NK-92 (cell line): ENCODE results near the gene IGF1R.

Experiments
- DNase-seq: peaks from one replicate; lab custom pipeline; 2025; ENCODE audit not compliant: unreplicated experiment; lab: John Stamatoyannopoulos, UW

IGF1R gene

GRCh38 chr15:98743177-98743576 lies 94.8 kb downstream of the IGF1R start:
- no peak for DNase-seq

- DNase-seq = no peak
Measured at GRCh38 chr15:98744506-98744905, 96.2 kb downstream of the IGF1R start.

GRCh38 chr15:98745179-98745578 lies 96.8 kb downstream of the IGF1R start:
- DNase-seq = no peak

DNA sequence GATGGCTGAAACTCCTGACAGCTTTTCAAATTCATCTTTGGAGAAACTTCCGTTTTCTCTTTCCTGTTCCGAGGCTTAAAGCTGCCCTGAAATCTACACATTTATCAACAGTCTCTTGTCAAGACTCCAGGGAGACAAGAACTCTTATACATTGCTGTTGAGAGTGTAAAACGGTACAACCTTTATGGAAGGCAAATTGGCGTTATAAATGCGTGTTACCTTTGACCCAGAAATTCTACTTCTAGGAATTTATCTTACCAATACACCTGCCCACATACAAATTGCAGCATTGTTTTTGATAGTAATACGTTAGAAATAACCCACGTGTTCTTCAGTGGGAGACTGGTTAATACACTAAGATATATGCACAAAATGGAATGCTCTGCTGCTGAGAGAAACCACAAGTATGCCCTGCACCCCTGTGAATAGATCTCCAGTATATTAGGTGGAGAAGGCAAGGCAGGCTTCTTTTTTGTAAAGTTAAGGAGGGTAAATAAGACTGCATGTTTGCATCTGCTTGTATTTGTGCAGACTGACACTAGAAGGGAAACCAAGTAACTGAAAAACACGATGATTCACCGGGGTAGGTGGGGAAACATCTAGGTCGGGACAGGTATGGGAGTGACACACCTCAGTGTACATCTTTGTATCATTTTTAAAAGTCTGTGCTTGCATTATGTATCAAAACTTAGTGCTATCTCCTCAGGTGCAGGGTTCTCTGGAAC lies 97.5 kb downstream of the IGF1R start:
- no peak for DNase-seq

- DNase-seq = no peak
Measured at GRCh38 chr15:98746375-98747155, 98.2 kb downstream of the IGF1R start.

DNA sequence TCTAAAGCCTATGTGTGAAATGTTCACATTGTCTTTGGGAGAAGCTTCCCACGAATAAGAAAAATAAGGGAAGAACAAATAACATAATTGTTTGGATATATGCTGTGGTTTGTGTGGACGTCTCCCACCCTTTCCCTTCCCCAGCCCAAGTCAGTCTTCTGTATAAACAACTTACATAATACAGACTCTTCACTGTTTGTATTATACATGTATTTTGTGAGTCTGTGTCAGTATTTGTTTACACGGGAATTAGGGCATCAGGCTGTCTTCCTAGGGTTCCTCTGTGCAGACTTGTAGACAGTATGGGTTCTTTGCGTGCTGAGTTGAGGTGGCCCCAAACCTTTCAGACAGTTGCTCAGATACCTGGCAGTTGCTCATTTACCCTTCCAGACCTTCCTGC lies 103.4 kb downstream of the IGF1R start:
- no peak for DNase-seq

GRCh38 chr15:98753726-98754656 lies 105.7 kb downstream of the IGF1R start:
- DNase-seq = no peak

- no peak for DNase-seq
Measured at GRCh38 chr15:98754657-98755022, 106.3 kb downstream of the IGF1R start.

- no peak for DNase-seq
Measured at GRCh38 chr15:98755138-98755537, 106.8 kb downstream of the IGF1R start.

DNA sequence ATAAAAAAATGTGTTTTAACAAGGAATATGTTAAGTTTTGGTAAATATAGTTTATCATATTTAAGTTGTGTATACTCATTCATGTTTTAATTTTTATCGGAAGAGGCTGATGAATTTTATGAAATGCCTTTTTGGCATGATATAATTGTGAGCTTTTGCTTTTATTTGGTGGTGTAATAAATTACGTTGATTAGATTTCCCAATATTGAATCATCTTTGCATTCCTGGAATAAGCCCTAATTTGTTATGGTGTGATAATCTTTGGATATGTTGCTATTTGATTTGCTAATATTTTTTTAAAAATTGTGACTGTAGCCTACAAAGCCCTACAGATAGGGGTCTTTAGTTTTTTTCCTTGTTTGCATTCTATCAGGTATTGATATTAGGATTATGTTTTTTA lies 107.4 kb downstream of the IGF1R start:
- DNase-seq = no peak

GRCh38 chr15:98758224-98758623 lies 109.9 kb downstream of the IGF1R start:
- no peak for DNase-seq

- no peak for DNase-seq
Measured at GRCh38 chr15:98759277-98759676, 110.9 kb downstream of the IGF1R start.

- no peak for DNase-seq
Measured at GRCh38 chr15:98760112-98760826, 111.9 kb downstream of the IGF1R start.

- no peak for DNase-seq
Measured at GRCh38 chr15:98760975-98761374, 112.6 kb downstream of the IGF1R start.

DNA sequence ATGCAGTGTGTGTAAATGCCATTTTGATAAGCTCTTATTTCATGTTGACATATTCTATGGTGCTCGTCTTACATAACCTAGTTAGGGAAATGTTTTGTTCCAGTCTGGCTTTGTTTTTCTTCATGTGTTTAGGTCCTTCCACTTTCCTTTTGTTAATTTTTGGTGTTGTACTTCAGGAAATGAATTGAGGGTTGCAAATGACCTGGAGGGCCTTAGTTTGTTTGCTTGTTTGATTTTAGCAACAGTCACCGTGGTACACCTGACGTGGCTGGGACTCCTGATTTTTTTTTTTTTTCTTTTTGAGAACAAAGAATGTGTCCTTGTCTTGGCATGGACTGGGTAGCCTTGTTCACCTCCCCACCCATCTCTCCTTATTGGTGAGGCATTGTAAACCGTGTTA lies 114.8 kb downstream of the IGF1R start:
- no peak for DNase-seq

- no peak for DNase-seq
Measured at GRCh38 chr15:98764291-98764690, 116.0 kb downstream of the IGF1R start.

DNA sequence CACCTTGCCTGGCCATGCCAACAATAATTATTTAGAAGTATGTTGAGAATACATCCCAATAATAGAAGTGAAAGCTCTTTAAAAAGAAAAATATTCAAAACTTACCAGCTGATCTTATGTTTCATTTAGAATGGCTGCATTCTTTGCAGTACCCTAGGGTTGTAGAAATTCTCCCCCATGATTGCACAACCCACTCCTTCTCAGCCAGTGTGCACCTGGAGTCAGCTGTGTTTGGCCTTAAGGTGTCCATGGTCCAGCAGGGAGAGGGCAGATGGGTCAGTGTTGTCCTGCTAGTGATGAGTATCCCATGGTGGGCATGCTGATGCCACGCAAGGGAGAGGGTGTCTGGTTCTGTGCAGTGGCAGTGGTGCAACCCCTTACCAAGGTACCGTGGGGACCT lies 117.3 kb downstream of the IGF1R start:
- DNase-seq = no peak

DNA sequence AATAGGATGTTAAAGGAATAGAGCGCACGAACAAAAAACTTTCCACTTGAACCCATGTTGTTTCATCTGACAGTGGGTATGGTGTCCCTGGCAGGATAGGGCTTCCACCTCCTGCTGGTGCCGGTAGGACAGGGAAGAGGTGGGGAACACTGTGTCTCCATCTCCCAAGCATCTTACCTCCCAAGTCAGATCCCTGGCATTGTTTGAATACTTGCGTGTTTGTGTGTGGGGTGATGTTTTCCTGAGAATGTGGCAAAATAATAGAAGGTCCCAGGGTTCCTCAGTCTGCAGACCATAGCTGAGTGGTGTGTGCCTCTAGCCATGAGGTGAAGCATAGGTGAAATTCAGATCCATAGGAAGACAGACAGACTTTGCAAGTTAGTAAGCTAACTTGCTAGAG lies 119.4 kb downstream of the IGF1R start:
- DNase-seq = no peak

- no peak for DNase-seq
Measured at GRCh38 chr15:98769867-98770266, 121.5 kb downstream of the IGF1R start.

DNA sequence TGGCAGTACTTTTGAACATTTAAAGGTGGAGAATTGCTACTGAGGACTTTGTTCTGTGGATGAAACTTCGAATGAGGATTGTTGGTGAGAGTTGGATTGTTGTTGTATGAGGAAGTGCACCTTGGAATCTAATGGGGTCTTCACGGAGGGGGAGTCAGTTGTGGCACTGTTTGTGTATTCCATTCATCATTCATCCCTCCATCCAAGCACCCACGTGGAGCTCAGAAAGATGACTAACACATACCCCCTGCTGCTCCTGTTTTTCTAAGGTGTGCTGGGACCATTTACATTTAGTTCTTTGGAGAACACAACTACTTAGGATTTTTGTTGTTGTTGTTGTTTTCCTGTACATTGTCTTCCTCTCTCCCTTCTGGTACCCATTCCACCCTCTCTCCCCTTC lies 122.6 kb downstream of the IGF1R start:
- no peak for DNase-seq

GRCh38 chr15:98771541-98771940 lies 123.2 kb downstream of the IGF1R start:
- no peak for DNase-seq
